Cardiac muscle cell (in vitro differentiated cells and primary cell): ENCODE measurements around the gene NCOA7. TPM values are rescaled to one million over a fixed set of nuclear protein-coding genes. Genes with fewer than 3 reads are reported as not detected.

Experiments
- DNase-seq, 2 donors: peaks; one replicate each; pipeline versions ENCODE4 v3.0.0 to v3.0.0-alpha.2; 2010 to 2017; ENCODE audit warnings: low read depth in 1 of 2, low spot score in 1 of 2
- H3K27ac ChIP-seq: fragments of 200-600 bp; sonication (generic); 2 replicates; pipeline ENCODE4 v1.5.1; 2016
- H3K27me3 ChIP-seq: fragments of 200-600 bp; sonication (generic); 2 replicates; pipeline ENCODE4 v1.6.0; 2016; ENCODE audit warnings: control low read depth
- H3K36me3 ChIP-seq: fragments of 200-600 bp; sonication (generic); 2 replicates; pipeline ENCODE4 v1.5.1; 2016; ENCODE audit warnings: control low read depth
- H3K4me1 ChIP-seq: fragments of 200-600 bp; sonication (generic); 2 replicates; pipeline ENCODE4 v1.8.1; 2017; ENCODE audit warnings: low read depth, mild to moderate bottlenecking, mixed run types
- H3K4me3 ChIP-seq: fragments of 200-600 bp; sonication (generic); 2 replicates; pipeline ENCODE4 v1.5.1; 2016; ENCODE audit warnings: mild to moderate bottlenecking
- H3K9me3 ChIP-seq: fragments of 200-600 bp; sonication (generic); 2 replicates; pipeline ENCODE4 v1.5.1; 2017; ENCODE audit warnings: low read depth, mild to moderate bottlenecking, control low read depth
- CTCF ChIP-seq: IDR thresholded peaks from 2 replicates; pipeline ENCODE4 v1.5.1; 2012; ENCODE audit warnings: low read depth, mild to moderate bottlenecking, low read length
- polyA plus RNA-seq: library from polyadenylated mRNA; unstranded; fragments of >200 nt; fragmentation: Nextera tagmentation; extraction: Ambion mirVana; gene quantifications from 2 replicates; pipeline ENCODE4 v1.2.1, GENCODE V29; 2016
- total RNA-seq: library from RNA; depleted of rRNA; stranded (reverse); fragments of >200 nt; gene quantifications from 2 replicates; pipeline ENCODE4 v1.2.3, GENCODE V29; 2016

NCOA7 gene
- total and polyA plus RNA-seq, 2 experiments from 2014 or later = 4.2 to 5.8 TPM

GRCh38 chr6:125839879-125840278 lies 49.1 kb downstream of the NCOA7 start:
- no peak for DNase-seq
- Histone ChIP-seq H3K4me1 (no peaks in the 10 kb centered on the region), H3K27me3 (no peaks in the 10 kb centered on the region), H3K27ac (no peak overlapping the region), H3K4me3 (no peak overlapping the region), H3K9me3 (no peaks in the 10 kb centered on the region), H3K36me3 (no peaks in the 10 kb centered on the region)
- no peak for TF ChIP-seq CTCF

DNA sequence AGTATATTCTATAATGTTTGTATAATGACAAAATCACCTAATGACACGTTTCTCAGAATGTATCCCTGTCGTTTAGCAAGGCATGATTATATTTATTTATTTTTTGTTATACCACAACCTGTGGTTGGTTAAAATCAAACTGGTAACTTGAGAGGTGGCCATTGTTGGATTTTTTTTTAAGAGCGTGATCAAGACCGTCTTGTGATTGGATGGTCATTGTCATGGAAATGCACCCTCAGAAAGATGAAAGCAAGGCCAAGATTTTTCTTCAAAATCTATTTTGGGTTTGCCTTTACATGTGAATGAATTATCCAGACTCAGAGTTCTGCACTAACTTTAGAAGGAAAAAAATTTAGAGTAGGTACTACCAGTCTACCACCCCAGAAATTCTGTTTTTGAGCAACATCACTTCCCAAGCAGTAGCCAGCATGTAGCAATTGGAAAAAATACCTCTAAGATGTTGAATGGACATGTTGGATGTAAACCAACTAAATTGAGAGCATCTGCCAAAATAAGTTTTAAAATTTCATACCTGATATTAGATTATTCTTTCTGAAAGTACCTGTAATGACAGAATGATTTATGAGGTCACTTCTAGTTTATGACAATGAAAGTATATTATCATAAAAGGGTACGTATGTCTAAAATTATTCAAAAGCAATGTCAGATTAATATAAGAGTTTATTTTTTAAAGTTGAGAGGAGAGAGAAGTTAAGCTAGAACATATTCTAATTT lies 50.8 kb downstream of the NCOA7 start:
- TF ChIP-seq CTCF = no peak
- no peak overlapping the region for H3K4me3 ChIP-seq
- H3K27ac ChIP-seq = no peak overlapping the region
- no peaks in the 10 kb centered on the region for H3K9me3 ChIP-seq
- H3K36me3 ChIP-seq = no peaks in the 10 kb centered on the region
- H3K27me3 ChIP-seq = no peaks in the 10 kb centered on the region
- no peak for DNase-seq
- H3K4me1 ChIP-seq = no peaks in the 10 kb centered on the region

- Histone ChIP-seq H3K9me3 (no peaks in the 10 kb centered on the region), H3K4me1 (no peaks in the 10 kb centered on the region), H3K36me3 (no peaks in the 10 kb centered on the region), H3K27me3 (no peaks in the 10 kb centered on the region), H3K4me3 (no peak overlapping the region), H3K27ac (no peak overlapping the region)
- no peak for TF ChIP-seq CTCF
- DNase-seq = no peak
Measured at GRCh38 chr6:125842091-125842626, 51.4 kb downstream of the NCOA7 start.

DNA sequence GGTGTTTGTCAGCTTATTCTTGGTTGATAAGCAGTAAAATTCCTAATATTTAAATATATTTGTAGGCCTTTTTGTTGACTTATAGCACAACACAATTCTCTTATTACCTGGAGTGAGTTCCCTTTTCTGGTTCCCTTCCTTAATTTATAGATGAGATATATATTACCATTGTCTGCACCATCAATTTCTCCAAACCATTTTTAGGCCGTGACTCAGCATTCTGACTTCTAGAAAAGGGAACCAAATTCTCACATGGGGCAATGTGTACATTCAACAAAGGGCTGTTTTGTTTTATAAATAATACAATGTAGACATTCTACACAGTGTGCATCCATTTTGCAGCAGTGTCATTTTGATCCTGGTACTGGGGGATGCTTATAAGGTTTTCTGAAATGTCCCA lies 52.8 kb downstream of the NCOA7 start:
- Histone ChIP-seq H3K27ac (no peak overlapping the region), H3K9me3 (no peaks in the 10 kb centered on the region), H3K36me3 (no peaks in the 10 kb centered on the region), H3K4me3 (no peak overlapping the region), H3K27me3 (no peaks in the 10 kb centered on the region), H3K4me1 (no peaks in the 10 kb centered on the region)
- DNase-seq = no peak
- TF ChIP-seq CTCF = no peak

- H3K27ac ChIP-seq = no peak overlapping the region
- no peak overlapping the region for H3K4me3 ChIP-seq
- no peak for TF ChIP-seq CTCF
Measured at GRCh38 chr6:125844989-125845388, 54.2 kb downstream of the NCOA7 start.

More at GRCh38 chr6:125844989-125845388, 54.2 kb downstream of the NCOA7 start:
- peak in 1 of 2 donors; percentile 67 for DNase-seq
- Histone ChIP-seq H3K4me1 (no peaks in the 10 kb centered on the region), H3K36me3 (no peaks in the 10 kb centered on the region), H3K27me3 (no peaks in the 10 kb centered on the region), H3K9me3 (no peaks in the 10 kb centered on the region)
